OCI-LY1 (cell line): Measurements from ENCODE around the gene TRPM2.

Source experiments
- EZH2 ChIP-seq: fragments of 200-600 bp; sonication (generic), shearing (Covaris generic); IDR thresholded peaks from 2 replicates; pipeline ENCODE4 v1.8.0; 2017; ENCODE audit warnings: borderline replicate concordance, mixed run types, mild to moderate bottlenecking, antibody characterized with exemption, low read length, moderate library complexity, mixed read lengths
- TF ChIP-seq, protein P1 (sequence below): fragments of 200-600 bp; sonication (generic), shearing (Covaris generic); IDR thresholded peaks from 2 replicates; pipeline ENCODE4 v1.5.1; 2017; ENCODE audit warnings: mild to moderate bottlenecking, antibody characterized with exemption, low read length, moderate library complexity, mixed read lengths

GRCh38 chr21:44456214-44456914 lies 102.9 kb downstream of the TRPM2 start:
- TF ChIP-seq EZH2: no peak
- TF ChIP-seq, protein P1, sequence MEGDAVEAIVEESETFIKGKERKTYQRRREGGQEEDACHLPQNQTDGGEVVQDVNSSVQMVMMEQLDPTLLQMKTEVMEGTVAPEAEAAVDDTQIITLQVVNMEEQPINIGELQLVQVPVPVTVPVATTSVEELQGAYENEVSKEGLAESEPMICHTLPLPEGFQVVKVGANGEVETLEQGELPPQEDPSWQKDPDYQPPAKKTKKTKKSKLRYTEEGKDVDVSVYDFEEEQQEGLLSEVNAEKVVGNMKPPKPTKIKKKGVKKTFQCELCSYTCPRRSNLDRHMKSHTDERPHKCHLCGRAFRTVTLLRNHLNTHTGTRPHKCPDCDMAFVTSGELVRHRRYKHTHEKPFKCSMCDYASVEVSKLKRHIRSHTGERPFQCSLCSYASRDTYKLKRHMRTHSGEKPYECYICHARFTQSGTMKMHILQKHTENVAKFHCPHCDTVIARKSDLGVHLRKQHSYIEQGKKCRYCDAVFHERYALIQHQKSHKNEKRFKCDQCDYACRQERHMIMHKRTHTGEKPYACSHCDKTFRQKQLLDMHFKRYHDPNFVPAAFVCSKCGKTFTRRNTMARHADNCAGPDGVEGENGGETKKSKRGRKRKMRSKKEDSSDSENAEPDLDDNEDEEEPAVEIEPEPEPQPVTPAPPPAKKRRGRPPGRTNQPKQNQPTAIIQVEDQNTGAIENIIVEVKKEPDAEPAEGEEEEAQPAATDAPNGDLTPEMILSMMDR: no peak
